Epithelial cell of esophagus (primary cell): ENCODE data around the gene RNLS.

Source experiments
- DNase-seq: peaks from one replicate; pipeline ENCODE4 v3.0.0; 2010; ENCODE audit warnings: low read depth
- H3K4me3 ChIP-seq: 2 replicates; pipeline ENCODE4 v1.5.1; 2011; ENCODE audit warnings: mild to moderate bottlenecking, low read length, control low read depth
- CTCF ChIP-seq: IDR thresholded peaks from 2 replicates; pipeline ENCODE4 v1.5.1; 2011; ENCODE audit warnings: low read depth, mild to moderate bottlenecking, low read length, control low read depth, inconsistent platforms; ENCODE audit not compliant: insufficient read depth; ENCODE audit errors: missing control alignments

Gene RNLS

GRCh38 chr10:88463811-88464210, 119.3 kb downstream of the RNLS start:
- H3K4me3 ChIP-seq = no peak overlapping the region
- no peak for DNase-seq
- TF ChIP-seq CTCF = no peak

DNA sequence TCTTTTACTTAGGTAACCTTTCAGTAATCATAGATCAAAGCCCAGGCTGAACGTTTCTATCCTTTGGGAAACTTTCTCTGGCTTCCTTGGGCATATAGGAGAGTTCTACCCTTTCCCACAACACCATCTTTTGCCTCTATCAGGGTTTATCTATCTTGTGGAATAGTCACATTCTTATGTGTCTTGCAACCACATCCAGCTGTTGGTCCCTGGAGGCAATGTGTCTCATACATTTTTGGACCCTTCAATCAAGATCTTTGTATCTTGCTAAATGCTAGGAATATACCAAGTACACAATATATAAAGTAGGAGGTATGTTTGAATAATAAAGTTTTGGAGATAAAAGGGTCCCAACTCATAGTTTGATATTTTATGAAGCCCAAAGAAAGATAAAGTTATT, 121.7 kb downstream of the RNLS start:
- TF ChIP-seq CTCF = no peak
- H3K4me3 ChIP-seq = no peak overlapping the region
- DNase-seq = no peak

GRCh38 chr10:88459530-88459929, 123.6 kb downstream of the RNLS start:
- TF ChIP-seq CTCF = no peak
- no peak for DNase-seq
- H3K4me3 ChIP-seq = no peak overlapping the region

GRCh38 chr10:88458209-88458608, 124.9 kb downstream of the RNLS start:
- no peak for DNase-seq
- TF ChIP-seq CTCF = no peak
- no peak overlapping the region for H3K4me3 ChIP-seq

- DNase-seq = no peak
Measured at GRCh38 chr10:88457660-88458059, 125.5 kb downstream of the RNLS start.

GRCh38 chr10:88456730-88457129, 126.4 kb downstream of the RNLS start:
- no peak for DNase-seq
- TF ChIP-seq CTCF = no peak
- no peak overlapping the region for H3K4me3 ChIP-seq

More at GRCh38 chr10:88457660-88458059, 125.5 kb downstream of the RNLS start:
- TF ChIP-seq CTCF = no peak
- no peak overlapping the region for H3K4me3 ChIP-seq

GRCh38 chr10:88455831-88456230, 127.3 kb downstream of the RNLS start:
- DNase-seq = no peak
- no peak for TF ChIP-seq CTCF
- no peak overlapping the region for H3K4me3 ChIP-seq
